OCI-M2 (cell line): ENCODE results near the gene FOXM1.
"Not testable (repeated sequence)": the region's sequence is repeated elsewhere in the genome, so short reads cannot be mapped to it uniquely, and the experiment has no call there.

Experiments used
- DNase-seq: peaks from one replicate; lab custom pipeline; 2025; ENCODE audit not compliant: unreplicated experiment; lab: John Stamatoyannopoulos, UW

FOXM1 gene

DNA sequence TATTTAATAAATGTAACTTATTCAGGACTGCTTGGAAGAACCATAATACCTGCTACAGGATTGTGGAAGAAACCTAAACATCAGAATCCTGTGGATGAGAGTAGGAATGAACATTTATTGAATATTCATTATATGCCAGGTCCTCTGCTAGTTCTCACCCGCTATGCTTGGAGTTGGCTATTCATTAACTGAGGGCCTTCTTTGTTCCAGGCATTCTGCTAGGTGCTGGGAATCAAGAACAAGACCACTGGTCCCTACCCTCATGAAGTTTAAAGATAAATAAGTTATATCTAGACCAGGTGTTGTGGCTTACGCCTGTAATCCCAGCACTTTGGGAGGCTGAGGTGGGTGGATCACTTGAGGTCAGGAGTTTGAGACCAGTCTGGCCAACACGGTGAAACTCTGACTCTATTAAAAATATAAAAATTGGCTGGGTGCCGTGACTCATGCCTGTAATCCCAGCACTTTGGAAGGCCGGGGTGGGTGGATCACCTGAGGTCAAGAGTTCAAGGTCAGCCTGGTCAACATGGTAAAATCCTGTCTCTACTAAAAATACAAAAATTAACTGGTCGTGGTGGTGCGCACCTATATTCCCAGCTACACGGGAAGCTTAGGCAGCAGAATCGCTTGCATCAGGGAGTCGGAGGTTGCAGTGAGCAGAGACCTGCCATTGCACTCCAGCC is 9.9 kb upstream of the FOXM1 start:
- DNase-seq, result no peak

DNA sequence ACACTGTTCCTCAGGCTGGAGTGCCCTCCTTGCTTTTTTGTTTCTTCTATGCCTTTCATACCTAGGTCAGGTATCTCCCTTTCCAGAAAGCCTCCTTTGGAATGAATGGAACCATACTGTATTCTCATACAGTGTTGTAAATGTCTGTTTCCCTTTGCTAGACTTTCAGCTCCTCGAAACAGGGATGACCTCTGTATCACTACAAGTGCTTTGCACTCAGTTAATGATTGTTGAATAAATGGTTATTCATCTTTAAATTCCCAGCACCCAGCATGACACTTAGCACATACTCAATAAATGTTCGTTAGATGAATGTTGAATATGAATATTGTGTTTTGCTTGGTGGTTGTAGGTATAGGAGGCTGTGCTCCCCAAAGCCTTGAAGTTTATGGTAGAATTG is 7.8 kb upstream of the FOXM1 start:
- DNase-seq, result no peak

- no peak for DNase-seq
Measured at GRCh38 chr12:2879853-2880252, 2.9 kb upstream of the FOXM1 start.

DNA sequence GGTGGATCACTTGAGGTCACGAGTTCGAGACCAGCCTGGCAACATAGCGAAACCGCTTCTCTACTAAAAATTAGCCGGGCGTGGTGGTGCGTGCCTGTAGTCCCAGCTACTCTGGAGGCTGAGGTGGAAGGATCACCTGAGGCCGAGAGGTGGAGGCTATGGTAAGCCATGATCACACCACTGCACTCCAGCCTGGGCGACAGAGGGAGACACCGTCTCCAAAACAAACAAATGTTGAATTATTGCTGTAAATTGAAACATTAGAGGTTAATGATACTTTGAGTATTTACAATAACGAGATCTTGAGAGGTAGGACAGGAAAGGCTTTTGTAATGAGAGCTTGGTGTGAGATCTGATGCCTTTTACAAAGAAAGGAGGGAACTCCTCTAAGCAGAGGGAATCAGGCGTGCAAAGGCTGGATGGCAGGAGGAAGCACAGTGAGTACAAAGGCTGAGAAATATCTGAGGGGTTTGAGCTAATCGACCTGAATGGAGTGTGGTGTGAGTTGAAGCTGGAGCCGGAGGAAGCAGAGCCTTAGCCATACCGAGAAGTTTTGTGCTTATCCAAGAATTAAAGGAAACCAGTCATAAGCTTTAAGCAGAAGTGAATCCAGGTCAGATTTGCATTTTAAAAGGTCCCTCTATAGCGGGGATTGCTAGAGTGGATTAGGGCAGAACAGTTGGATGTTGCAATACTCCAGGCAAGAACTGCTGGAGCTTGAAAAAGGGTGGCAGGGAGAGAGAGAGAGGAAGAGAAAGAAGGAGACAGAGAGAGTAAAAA is 1.2 kb upstream of the FOXM1 start:
- DNase-seq, result no peak

DNA sequence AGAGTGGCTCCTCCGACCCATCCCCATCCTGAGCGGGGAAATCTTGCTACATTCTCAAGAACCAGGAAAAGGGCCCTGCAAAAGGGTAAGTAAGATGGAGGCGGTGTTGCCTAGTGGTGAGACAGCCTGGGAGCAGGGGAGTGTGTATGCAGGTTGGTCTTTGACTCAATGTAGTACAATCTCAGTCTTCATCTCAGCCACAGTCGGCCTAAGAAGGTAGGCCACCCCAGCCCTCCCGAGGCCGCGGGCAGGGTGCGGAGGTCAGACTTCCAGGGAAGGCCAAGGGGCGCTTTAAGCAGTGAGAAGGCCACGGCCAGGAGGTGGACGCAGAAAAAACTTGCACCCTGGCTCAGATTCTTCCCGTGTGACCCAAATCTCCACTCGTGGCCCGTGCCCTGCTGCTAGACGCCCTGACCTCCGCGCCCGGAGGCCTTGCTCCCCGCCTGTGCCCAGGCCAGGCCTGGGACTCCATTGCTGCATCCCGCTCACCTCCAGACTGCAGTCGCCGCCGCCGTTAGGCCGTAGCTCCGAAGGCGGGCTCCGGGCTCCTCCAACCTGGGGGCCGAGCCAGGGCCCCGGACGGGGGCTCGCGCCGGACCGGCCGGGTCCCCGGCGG is 435 bp downstream of the FOXM1 start:
- DNase-seq, result no peak

DNA sequence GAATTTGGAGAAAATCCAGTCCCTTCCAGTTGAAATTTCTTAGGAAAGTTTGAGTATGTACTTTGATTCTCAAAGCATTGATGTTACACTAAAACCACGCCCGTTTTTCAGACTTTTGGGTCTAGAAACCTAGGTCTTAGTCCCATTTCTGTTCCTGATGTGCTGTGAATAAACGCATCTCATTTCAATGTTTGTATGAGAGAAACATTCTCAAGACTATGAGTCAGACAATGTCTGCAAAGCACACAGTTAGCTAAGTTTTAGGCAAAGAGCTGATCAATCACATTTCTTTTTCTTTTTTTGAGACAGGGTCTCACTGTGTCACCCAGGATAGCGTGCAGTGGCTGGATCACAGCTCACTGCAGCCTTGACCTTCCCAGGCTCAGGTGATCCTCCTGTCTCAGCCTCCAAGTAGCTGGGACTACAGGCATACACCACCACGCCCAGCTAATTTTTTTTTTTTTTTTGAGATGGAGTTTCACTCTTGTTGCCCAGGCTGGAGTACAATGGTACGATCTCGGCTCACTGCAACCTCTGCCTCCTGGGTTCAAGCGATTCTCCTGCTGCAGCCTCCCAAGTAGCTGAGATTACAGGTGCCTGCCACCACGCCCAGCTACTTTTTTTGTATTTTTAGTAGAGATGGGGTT is 7.9 kb downstream of the FOXM1 start:
- not testable (repeated sequence) for DNase-seq

DNA sequence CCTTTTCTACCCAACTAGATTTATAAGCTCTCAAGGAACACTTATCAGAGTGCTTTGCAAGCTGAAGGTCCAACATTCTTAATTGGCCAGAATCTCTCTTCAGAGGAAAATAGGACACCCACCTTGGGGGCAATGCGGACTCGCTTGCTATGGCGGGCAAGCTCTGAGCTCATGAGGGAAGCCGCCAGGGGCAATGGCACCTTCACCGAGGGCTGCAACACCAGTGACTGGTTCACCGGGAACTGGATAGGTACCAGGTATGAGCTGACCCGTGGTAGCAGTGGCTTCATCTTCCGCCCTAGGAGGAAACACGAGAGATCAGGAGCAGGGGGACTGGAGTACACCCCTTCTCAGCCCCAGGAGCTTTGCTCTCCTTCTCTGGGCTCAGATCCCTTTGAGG is 12.8 kb downstream of the FOXM1 start:
- no peak for DNase-seq

DNA sequence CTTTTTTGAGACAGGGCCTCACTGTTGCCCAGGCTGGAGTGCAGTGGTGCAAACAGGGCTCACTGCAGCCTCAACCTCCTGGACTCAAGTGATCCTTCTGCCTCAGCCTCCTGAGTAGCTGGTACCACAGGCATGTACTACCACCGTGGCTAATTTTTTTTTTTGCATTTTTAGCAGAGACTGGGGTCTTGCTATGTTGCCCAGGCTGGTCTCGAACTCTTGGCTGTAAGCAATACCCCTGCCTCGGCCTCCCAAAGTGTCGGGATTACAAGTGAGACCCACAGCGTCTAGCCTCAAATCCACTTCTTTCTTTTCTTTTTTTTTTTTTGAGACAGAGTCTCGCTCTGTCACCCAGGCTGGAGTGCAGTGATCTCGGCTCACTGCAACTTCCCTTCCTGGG is 13.6 kb downstream of the FOXM1 start:
- DNase-seq, result not testable (repeated sequence)

DNA sequence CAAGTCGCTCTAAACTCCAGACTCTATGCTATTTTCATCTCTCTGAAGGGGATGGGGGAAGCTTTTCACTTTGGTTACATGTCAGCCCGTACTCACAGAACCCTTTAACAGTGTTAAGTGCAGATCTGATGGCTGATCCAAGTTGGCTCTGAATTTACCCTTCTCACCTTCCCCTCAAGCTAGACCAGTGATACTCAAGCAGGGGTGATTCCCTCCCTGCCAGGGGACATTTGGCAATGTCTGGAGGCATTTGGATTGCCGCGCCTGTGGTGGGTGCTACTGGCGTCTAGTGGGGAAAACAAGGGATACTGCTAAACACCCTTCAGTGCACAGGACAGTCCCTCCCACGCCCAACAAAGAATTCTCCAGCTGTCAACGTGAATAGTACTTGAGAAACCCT is 14.1 kb downstream of the FOXM1 start:
- DNase-seq, result no peak

DNA sequence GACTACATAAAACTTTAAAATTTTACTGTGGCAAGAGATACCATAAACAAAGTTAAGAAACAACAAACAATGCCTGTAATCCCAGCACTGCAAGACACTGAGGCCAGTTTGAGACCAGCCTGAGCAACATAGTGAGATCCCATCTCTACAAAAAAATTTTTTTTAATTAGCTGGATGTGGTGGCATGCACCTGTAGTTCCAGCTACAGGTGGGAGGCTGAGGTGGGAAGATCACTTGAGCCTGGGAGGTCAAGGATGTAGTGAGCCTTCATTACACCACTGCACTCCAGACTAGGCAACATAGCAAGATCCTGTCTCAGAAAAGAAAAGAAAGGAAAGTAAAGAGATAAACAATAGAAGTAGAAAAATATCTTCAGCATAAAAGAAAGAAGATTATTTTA is 16.8 kb downstream of the FOXM1 start:
- no peak for DNase-seq

DNA sequence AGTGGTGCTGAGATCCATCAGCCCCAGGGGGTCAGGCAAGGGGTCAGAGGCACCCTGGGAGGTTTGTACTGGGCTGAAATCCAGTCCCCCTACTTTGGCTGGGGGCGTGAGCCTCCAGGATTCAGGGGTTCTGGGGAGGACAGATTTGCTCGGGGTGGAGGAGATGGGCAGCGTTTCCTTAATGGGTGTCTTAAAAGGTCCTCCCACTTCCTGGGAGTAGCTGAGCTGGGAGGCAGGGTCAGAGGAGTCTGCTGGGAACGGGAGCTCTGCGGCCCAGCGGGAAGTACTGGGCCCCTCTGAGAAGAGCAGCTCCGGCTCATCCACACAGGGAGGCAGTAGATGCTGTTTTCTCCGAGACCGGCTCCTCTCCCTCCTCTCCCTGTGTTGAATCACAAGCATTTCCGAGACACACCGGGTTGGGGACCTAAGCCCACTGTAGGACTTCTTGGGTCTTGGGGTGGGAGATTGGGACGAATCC is 18.0 kb downstream of the FOXM1 start:
- DNase-seq, result no peak

DNA sequence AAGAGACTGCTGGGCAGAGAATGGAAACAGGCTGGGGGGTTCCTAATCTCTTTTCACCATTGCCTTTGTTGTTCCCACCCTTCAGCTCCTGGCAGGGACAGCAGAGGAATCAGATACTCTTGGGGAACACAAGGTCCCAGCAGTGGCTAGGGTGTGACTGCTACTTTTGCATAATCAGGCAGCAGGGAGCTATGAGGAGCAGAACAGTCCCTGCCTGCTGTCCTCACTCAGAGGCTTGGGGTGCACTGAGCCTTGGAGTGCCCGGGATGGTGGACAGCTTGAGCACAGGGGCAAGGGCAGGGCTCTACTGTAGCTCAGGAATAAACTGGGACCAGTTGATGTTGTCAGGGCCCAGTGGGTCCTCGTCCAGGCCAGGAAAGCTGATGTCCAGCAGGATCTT is 18.6 kb downstream of the FOXM1 start:
- no peak for DNase-seq

- DNase-seq, result no peak
Measured at GRCh38 chr12:2857576-2857975, 19.4 kb downstream of the FOXM1 start.

DNA sequence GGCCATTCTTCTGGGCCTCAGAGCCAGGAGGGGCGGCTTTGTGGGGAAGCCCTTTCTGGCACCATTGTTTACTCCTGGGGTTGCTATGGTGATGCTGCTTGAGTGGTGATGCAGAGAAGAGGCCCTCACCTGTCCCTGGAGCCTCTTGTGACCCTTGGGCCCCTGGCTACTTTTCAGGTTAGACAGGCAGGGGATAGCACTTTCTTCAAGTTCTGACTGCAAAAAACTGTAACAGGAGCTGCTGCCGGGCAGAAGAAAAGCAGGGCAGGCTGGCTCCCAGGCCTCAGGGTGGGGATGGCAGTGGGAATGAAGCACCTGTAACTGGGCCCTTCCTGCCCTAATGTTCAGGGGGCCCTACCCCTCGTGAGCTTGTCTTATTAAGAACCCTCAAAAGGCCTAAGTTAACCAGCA is 19.9 kb downstream of the FOXM1 start, which contains the start of gene TEX52:
Gene TEX52, minus strand, starts transcription at position 19 of the 411 bp plus-strand sequence. Its CDS starts 13 bp downstream, at position 6.
- DNase-seq, result no peak

DNA sequence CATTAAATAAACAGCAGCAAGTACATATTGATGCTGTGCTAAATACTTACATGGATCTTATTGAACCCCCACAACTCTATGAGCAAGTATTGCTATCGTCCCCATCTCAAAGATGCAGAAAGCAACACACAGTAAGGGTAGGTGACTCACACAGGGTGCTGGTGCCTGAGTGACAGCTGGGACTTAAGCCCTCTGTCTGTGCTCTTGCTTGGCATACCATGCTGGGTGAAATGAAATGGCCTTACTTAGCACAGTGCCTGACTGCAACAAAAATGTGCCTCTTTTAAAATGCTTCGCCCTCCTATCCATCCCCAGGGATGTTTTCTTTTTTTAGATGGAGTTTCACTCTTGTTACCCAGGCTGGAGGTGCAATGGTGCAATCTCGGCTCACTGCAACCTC is 20.9 kb downstream of the FOXM1 start:
- DNase-seq, result no peak

DNA sequence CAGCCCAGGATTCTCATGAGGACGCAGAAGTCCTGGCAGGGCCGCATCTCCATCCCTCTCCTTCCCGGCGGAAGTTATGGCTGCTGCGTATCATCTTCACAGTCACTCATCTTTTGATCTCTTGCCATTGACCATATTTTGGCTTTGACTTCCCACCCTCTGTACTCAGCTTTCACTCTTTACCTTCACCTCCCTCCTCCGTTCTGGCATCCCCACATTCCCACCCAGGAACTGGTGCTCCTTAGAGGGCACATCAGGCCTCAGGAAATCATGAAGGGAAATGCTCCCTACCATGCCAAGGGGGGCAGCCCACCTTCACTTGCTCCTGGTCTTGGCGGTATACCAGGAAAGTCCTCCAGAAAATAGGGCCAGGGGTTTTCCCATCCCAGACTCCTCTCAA is 21.4 kb downstream of the FOXM1 start:
- no peak for DNase-seq

DNA sequence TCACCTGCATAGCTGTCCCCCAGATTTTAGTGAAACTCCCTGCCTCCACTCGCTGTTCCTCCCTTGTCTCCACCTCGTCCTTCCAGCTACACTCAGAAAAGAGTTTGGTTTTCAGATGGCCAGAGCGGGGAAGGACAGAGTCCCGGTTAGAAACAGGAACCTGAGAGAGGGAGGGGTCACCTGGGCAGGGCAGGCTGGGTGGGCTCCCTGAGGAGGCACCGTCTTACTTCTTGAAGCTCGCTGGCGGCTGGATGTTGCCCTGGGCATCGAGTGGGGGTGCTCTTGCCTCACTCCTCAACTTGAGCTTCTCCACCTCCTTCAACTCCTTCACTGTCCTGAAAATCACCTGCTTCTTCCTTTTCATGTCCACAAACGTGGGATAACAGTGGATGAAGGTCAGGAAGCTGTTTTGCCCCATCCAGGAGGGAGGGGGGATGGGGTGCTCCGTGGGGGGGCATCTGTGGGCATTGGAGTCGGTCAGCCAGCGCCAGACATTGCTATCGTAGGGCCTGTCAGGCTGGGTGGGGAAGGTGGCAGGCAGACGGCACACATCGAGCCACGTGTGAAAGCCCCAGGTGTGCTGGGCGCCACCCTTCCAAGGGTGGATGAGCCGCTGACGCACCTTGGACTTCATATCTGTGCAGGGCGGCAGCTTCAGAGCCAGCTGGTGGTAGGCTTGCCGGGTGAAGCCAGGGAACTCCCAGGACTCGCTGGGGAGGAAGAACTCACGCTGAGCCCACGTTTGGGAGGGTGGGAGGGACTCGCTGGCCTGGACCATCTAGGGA is 22.1 kb downstream of the FOXM1 start:
- DNase-seq, result no peak

GRCh38 chr12:2853626-2854025 is 23.3 kb downstream of the FOXM1 start:
- DNase-seq, result no peak

- DNase-seq, result no peak
Measured at GRCh38 chr12:2851931-2852330, 25.0 kb downstream of the FOXM1 start.

- DNase-seq, result no peak
Measured at GRCh38 chr12:2845280-2845679, 31.7 kb downstream of the FOXM1 start.

- DNase-seq, result no peak
Measured at GRCh38 chr12:2844786-2845185, 32.2 kb downstream of the FOXM1 start.
